Measurements from ENCODE around the gene FAS. TPM values are rescaled to one million over a fixed set of nuclear protein-coding genes. Genes with fewer than 3 reads are reported as not detected.
A peak's percentile ranks its signal among the peaks of the same experiment; 100 is the strongest.

Gene FAS
- total RNA-seq, 1 experiment from 2014 or later: 7.6 TPM

DNA sequence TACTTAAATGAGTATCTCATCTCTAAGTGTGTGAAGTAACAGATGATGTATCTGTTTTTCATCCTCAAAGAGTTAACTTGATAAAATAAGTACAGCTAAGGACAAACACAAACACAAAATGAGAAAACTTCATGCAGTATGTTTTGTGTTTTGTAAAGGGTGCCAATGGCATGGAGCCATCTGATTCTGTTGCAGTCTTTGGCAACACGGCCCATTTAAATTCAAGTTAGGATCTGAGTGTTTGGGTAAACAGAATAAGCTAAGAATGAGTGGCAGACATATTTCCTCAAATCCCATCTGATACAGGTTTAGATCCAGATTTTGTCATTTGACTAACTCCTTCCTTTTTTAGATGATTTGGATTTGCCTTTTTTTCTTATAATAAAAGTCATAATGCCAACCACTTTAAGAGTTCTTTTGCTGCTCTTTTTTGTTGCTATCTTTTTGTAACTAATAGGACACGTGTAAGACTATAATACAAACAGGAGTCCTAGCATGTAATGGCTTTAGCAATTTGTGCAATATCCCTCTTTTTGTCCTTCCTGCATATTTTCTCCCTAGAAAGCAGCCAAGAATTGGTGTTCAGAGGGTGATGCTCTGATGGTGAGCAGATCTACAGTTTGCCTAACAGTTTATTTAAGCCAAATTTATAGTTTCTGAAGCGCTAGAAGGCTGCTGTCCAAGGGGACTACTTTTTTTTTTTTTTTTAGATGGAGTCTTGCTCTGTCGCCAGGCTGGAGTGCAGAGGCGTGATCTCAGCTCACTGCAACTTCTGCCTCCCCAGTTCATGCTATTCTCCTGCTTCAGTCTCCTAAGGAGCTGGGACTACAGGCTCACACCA lies 19.2 kb upstream of the FAS start:
- H3K4me2 ChIP-seq: no peak overlapping the region
- H3K4me3 ChIP-seq: no peak overlapping the region
- H3K36me3 ChIP-seq (ENCODE audit: low read depth): no peaks in the 10 kb centered on the region
- no peaks in the 10 kb centered on the region for H3K9me3 ChIP-seq (ENCODE audit: insufficient read depth, low read depth)
- no peak overlapping the region for H2AFZ ChIP-seq
- H3F3A ChIP-seq (ENCODE audit: insufficient read depth, low read depth): no peaks in the 10 kb centered on the region
- intact Hi-C loops (cut with micrococcal nuclease; ENCODE audit: unreplicated experiment): no loop called here
- no peak for TF ChIP-seq EZH2 (IDR thresholded peaks at IDR 0.05; ENCODE audit: low read depth)
- TF ChIP-seq, protein P1, sequence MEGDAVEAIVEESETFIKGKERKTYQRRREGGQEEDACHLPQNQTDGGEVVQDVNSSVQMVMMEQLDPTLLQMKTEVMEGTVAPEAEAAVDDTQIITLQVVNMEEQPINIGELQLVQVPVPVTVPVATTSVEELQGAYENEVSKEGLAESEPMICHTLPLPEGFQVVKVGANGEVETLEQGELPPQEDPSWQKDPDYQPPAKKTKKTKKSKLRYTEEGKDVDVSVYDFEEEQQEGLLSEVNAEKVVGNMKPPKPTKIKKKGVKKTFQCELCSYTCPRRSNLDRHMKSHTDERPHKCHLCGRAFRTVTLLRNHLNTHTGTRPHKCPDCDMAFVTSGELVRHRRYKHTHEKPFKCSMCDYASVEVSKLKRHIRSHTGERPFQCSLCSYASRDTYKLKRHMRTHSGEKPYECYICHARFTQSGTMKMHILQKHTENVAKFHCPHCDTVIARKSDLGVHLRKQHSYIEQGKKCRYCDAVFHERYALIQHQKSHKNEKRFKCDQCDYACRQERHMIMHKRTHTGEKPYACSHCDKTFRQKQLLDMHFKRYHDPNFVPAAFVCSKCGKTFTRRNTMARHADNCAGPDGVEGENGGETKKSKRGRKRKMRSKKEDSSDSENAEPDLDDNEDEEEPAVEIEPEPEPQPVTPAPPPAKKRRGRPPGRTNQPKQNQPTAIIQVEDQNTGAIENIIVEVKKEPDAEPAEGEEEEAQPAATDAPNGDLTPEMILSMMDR (conservative IDR thresholded peaks at IDR 0.05): no peak
- no peak for DNase-seq
- POLR2A ChIA-PET (ENCODE audit: unreplicated experiment): no interaction called here
- no peaks in the 10 kb centered on the region for H4K20me1 ChIP-seq (ENCODE audit: insufficient read depth)
- BruUV-seq (replicated peaks): no TSS peak
- CTCF ChIA-PET: no interaction called here
- no peaks in the 10 kb centered on the region for H3K27me3 ChIP-seq (ENCODE audit: insufficient read depth, low read depth)
- no peaks in the 10 kb centered on the region for H3K79me2 ChIP-seq (ENCODE audit: low read depth)
- peaks cover 4% of the 10 kb centered on the region; the same call in 1 of the 2 replicates for H3K4me1 ChIP-seq (replicated peaks; ENCODE audit: insufficient read depth)
- H3K27ac ChIP-seq: no peak overlapping the region
- no peaks in the 10 kb centered on the region for H3K9me2 ChIP-seq (ENCODE audit: insufficient read depth)

DNA sequence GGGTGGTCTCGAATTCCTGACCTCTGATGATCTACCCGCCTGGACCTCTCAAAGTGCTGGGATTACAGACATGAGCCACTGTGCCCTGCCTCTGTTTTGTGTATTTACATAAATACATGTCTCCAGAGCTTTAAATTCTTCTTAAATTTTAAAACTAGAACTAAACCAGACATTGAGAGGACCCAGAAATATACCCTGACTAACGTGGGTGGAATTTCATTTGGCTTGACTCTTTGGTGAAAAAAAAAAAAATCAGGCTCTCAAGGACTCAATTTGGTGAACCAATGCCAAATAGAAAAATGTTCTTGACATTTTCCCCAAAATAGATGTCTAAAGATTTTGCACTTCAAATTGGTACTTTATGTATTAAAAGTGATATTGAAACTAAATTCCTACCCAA lies 16.6 kb upstream of the FAS start:
- ChIA-PET CTCF (no interaction called here), POLR2A (ENCODE audit: unreplicated experiment) (no interaction called here)
- no TSS peak for BruUV-seq (replicated peaks)
- Histone ChIP-seq H3K79me2 (ENCODE audit: low read depth) (no peaks in the 10 kb centered on the region), H3K4me2 (no peak overlapping the region), H3K36me3 (ENCODE audit: low read depth) (no peaks in the 10 kb centered on the region), H3K4me1 (replicated peaks; ENCODE audit: insufficient read depth) (peaks cover 4% of the 10 kb centered on the region; the same call in 1 of the 2 replicates), H3K9me3 (ENCODE audit: insufficient read depth, low read depth) (no peaks in the 10 kb centered on the region), H2AFZ (no peak overlapping the region), H3K27me3 (ENCODE audit: insufficient read depth, low read depth) (no peaks in the 10 kb centered on the region), H3K9me2 (ENCODE audit: insufficient read depth) (no peaks in the 10 kb centered on the region), H3F3A (ENCODE audit: insufficient read depth, low read depth) (no peaks in the 10 kb centered on the region), H3K27ac (no peak overlapping the region), H3K4me3 (no peak overlapping the region), H4K20me1 (ENCODE audit: insufficient read depth) (no peaks in the 10 kb centered on the region)
- intact Hi-C loops (cut with micrococcal nuclease; ENCODE audit: unreplicated experiment): no loop called here
- no peak for DNase-seq
- no peak for TF ChIP-seq EZH2 (IDR thresholded peaks at IDR 0.05; ENCODE audit: low read depth)
- TF ChIP-seq, protein P1 (conservative IDR thresholded peaks at IDR 0.05): no peak

DNA sequence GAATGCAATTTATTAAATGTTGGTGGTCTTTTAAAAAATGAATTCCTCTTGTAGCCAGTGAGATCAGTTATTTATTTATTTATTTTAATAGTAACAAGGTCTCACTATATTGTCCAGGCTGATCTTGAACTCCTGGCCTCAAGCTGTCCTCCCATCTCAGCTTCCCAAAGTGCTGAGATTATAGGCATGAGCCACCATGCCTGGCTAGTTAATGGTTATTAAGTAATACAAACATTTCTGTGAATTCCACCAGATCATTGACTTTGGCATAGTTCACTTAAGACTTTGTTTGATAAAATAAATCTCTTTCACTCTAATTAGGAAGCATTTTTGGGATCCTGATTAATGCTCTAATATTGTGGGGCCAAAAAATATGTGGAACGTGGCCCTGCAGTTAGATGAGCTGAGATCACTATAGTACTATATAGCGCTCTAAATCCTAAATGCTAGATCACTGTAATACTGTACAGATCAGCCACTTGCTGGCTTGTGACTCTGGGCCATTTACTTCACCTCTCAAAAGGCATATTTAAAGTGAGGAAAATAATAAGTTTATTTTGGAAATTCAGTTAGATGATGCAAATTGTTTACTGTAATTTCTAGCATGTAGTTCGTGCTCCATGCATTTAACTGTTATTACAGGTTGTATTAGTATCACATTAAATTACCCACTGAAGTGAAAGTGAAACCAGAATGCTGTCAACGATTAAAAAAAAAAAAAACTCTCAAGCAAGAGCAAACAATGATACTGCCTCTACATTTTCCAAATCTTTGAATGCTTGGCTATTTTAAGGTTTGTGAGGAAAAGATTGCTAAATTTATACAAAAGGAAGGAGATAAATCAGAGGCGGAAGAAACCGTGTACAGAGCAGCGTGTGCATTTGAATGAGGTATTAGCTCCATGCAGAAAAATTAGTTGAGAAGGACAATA lies 15.9 kb upstream of the FAS start:
- CTCF ChIA-PET: no interaction called here
- intact Hi-C loops (cut with micrococcal nuclease; ENCODE audit: unreplicated experiment): no loop called here
- DNase-seq: no peak

More for the DNA sequence above, 15.9 kb upstream of the FAS start:
- H2AFZ ChIP-seq: peak overlapping the region; percentile 79
- no peaks in the 10 kb centered on the region for H3F3A ChIP-seq (ENCODE audit: insufficient read depth, low read depth)
- H3K4me2 ChIP-seq: peak overlapping the region; percentile 75
- POLR2A ChIA-PET (ENCODE audit: unreplicated experiment): no interaction called here
- no peaks in the 10 kb centered on the region for H3K9me2 ChIP-seq (ENCODE audit: insufficient read depth)
- BruUV-seq (replicated peaks): no TSS peak
- H3K9me3 ChIP-seq (ENCODE audit: insufficient read depth, low read depth): no peaks in the 10 kb centered on the region
- peak overlapping the region; percentile 42; the same call in 1 of the 2 replicates for H3K27ac ChIP-seq
- H3K4me1 ChIP-seq (replicated peaks; ENCODE audit: insufficient read depth): peaks cover 4% of the 10 kb centered on the region; the same call in 1 of the 2 replicates
- no peaks in the 10 kb centered on the region for H3K79me2 ChIP-seq (ENCODE audit: low read depth)
- TF ChIP-seq, protein P1 (conservative IDR thresholded peaks at IDR 0.05): no peak
- TF ChIP-seq EZH2 (IDR thresholded peaks at IDR 0.05; ENCODE audit: low read depth): no peak
- no peaks in the 10 kb centered on the region for H3K27me3 ChIP-seq (ENCODE audit: insufficient read depth, low read depth)
- peak overlapping the region; percentile 69 for H3K4me3 ChIP-seq
- no peaks in the 10 kb centered on the region for H4K20me1 ChIP-seq (ENCODE audit: insufficient read depth)
- no peaks in the 10 kb centered on the region for H3K36me3 ChIP-seq (ENCODE audit: low read depth)
